HEK293 (cell line): Measurements from ENCODE around the gene CYP1B1.

Experiments
- PRDM1 ChIP-seq: fragments of 450-650 bp; formaldehyde crosslinking; IDR thresholded peaks from 2 replicates; pipeline ENCODE4; 2016; ENCODE audit warnings: missing biosample characterization, missing genetic modification characterization
- ZBTB11 ChIP-seq: fragments of 450-650 bp; formaldehyde crosslinking; conservative IDR thresholded peaks from 2 replicates; pipeline ENCODE4 v1.5.1; 2016; ENCODE audit warnings: low read depth, missing biosample characterization, missing genetic modification characterization
- ZNF112 ChIP-seq: fragments of 450-650 bp; formaldehyde crosslinking; IDR thresholded peaks from 2 replicates; pipeline ENCODE4 v1.5.0; 2017; ENCODE audit warnings: missing biosample characterization, missing genetic modification characterization
- ZNF140 ChIP-seq: fragments of 450-650 bp; formaldehyde crosslinking; IDR thresholded peaks from 2 replicates; pipeline ENCODE4 v1.5.1; 2016; ENCODE audit warnings: missing biosample characterization, missing genetic modification characterization
- ZNF623 ChIP-seq: fragments of 450-650 bp; formaldehyde crosslinking; IDR thresholded peaks from 2 replicates; pipeline ENCODE4 v1.5.1; 2016; ENCODE audit warnings: missing biosample characterization, missing genetic modification characterization
- TF ChIP-seq, protein P1 (sequence below): fragments of 450-650 bp; formaldehyde crosslinking; IDR thresholded peaks from 2 replicates; pipeline ENCODE4 v1.5.1; 2016; ENCODE audit warnings: missing biosample characterization, missing genetic modification characterization
- TF ChIP-seq, protein P2 (sequence below): fragments of 450-650 bp; formaldehyde crosslinking; IDR thresholded peaks from 2 replicates; pipeline ENCODE4 v1.5.1; 2017; ENCODE audit warnings: missing biosample characterization, missing genetic modification characterization

GRCh38 chr2:38115216-38116032, 39.5 kb upstream of the CYP1B1 start:
- no peak for TF ChIP-seq ZNF112 (tag by site-specific recombination)
- TF ChIP-seq, protein P1, sequence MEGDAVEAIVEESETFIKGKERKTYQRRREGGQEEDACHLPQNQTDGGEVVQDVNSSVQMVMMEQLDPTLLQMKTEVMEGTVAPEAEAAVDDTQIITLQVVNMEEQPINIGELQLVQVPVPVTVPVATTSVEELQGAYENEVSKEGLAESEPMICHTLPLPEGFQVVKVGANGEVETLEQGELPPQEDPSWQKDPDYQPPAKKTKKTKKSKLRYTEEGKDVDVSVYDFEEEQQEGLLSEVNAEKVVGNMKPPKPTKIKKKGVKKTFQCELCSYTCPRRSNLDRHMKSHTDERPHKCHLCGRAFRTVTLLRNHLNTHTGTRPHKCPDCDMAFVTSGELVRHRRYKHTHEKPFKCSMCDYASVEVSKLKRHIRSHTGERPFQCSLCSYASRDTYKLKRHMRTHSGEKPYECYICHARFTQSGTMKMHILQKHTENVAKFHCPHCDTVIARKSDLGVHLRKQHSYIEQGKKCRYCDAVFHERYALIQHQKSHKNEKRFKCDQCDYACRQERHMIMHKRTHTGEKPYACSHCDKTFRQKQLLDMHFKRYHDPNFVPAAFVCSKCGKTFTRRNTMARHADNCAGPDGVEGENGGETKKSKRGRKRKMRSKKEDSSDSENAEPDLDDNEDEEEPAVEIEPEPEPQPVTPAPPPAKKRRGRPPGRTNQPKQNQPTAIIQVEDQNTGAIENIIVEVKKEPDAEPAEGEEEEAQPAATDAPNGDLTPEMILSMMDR (tag by site-specific recombination) = peak; percentile 77
- TF ChIP-seq PRDM1 = no peak
- TF ChIP-seq, protein P2, sequence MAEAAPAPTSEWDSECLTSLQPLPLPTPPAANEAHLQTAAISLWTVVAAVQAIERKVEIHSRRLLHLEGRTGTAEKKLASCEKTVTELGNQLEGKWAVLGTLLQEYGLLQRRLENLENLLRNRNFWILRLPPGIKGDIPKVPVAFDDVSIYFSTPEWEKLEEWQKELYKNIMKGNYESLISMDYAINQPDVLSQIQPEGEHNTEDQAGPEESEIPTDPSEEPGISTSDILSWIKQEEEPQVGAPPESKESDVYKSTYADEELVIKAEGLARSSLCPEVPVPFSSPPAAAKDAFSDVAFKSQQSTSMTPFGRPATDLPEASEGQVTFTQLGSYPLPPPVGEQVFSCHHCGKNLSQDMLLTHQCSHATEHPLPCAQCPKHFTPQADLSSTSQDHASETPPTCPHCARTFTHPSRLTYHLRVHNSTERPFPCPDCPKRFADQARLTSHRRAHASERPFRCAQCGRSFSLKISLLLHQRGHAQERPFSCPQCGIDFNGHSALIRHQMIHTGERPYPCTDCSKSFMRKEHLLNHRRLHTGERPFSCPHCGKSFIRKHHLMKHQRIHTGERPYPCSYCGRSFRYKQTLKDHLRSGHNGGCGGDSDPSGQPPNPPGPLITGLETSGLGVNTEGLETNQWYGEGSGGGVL (tag by site-specific recombination) = no peak
- TF ChIP-seq ZNF623 (tag by site-specific recombination) = no peak
- TF ChIP-seq ZNF140 = no peak
- TF ChIP-seq ZBTB11 = no peak
